ENCODE results near the gene CHST7.
A peak's percentile ranks its signal among the peaks of the same experiment; 100 is the strongest.

The CHST7 gene

DNA sequence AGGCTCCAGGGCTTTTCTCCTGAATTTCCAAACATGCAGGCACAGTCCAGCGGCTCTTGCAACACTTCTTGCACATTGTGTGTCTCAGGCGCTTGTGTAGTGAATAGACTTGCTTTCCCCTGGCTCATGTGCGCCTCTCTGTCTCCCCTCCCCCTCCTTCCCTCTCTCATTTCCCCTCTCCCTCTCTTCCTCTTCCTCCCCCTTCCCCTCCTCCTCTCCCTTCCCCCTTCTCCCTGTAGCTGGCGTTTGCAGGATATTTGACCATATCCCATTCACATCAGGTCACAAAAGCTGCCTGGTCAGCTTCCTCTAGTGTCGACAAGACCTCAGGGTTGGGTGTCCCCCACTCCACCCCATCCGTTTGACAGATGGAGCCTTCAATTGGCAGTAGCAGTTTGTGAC, 2.4 kb downstream of the CHST7 start:
- Histone ChIP-seq H3K36me3 (ENCODE audit: insufficient read depth) (no peaks in the 10 kb centered on the region), H3K4me3 (IDR thresholded peaks at IDR 0.05; ENCODE audit: insufficient read depth, low read depth, low read length) (no peak overlapping the region), H3K4me2 (peak overlapping the region; percentile 22), H3K79me2 (ENCODE audit: insufficient read depth, low read depth) (no peaks in the 10 kb centered on the region), H3K4me1 (ENCODE audit: low read depth, poor library complexity, severe bottlenecking) (peaks cover 22% of the 10 kb centered on the region), H3K27ac (no peak overlapping the region), H2AFZ (ENCODE audit: low read depth) (no peak overlapping the region), H3K27me3 (ENCODE audit: insufficient read depth, low read depth) (no peaks in the 10 kb centered on the region), H4K20me1 (ENCODE audit: insufficient read depth) (no peaks in the 10 kb centered on the region), H3K9ac (no peak overlapping the region)
- TF ChIP-seq CTCF (conservative IDR thresholded peaks at IDR 0.05; ENCODE audit: low read depth, low read length): no peak

- Histone ChIP-seq H3K36me3 (ENCODE audit: insufficient read depth) (no peaks in the 10 kb centered on the region), H3K27ac (no peak overlapping the region), H3K4me1 (ENCODE audit: low read depth, poor library complexity, severe bottlenecking) (peaks cover 18% of the 10 kb centered on the region), H3K9ac (no peak overlapping the region), H3K27me3 (ENCODE audit: insufficient read depth, low read depth) (no peaks in the 10 kb centered on the region), H2AFZ (ENCODE audit: low read depth) (no peak overlapping the region), H3K4me3 (IDR thresholded peaks at IDR 0.05; ENCODE audit: insufficient read depth, low read depth, low read length) (no peak overlapping the region), H3K4me2 (peak overlapping the region; percentile 22; the same call in 1 of the 2 replicates), H3K79me2 (ENCODE audit: insufficient read depth, low read depth) (no peaks in the 10 kb centered on the region), H4K20me1 (ENCODE audit: insufficient read depth) (no peaks in the 10 kb centered on the region)
- no peak for TF ChIP-seq CTCF (conservative IDR thresholded peaks at IDR 0.05; ENCODE audit: low read depth, low read length)
Observed at GRCh38 chrX:46576458-46576857, 2.9 kb downstream of the CHST7 start.

DNA sequence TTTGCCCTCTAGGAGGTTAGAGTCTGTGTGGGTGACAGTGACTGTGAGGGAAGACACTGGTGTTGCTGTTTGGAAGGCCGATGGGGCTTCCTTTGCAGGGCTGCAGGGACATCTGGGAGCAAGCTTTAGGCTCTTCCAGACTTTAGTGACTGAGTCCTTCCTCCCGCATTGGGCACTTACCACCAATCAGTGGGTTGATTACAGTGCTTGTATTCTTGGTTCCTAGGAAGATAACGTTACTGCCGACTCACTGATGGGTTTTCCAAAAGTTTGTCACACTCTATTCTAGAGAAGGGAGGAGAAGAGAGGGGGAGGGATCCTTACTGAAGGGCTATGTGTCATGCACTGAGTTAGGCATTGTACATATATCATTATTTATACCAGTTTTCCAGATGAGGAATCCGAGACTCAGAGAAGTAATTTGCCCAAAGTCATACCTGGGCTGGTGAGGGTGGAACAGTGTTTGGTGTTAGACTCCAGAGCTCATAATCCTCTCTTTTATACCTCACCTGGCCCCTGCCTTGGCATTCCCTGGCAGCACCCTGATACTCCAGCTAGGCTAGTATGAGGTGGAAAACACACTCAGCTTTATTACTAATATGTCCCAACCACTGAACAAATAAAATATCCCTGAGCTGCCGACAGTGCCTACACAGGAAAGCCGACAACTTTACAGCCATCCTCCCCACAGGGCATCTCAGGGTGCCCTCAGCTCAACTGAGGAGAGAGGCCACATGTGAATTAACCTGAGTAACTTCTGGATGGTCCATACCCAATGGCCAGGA, 3.8 kb downstream of the CHST7 start:
- Histone ChIP-seq H3K79me2 (ENCODE audit: insufficient read depth, low read depth) (no peaks in the 10 kb centered on the region), H3K4me2 (no peak overlapping the region), H4K20me1 (ENCODE audit: insufficient read depth) (no peaks in the 10 kb centered on the region), H3K9ac (no peak overlapping the region), H3K4me1 (ENCODE audit: low read depth, poor library complexity, severe bottlenecking) (peaks cover 8% of the 10 kb centered on the region), H3K36me3 (ENCODE audit: insufficient read depth) (no peaks in the 10 kb centered on the region), H3K27ac (no peak overlapping the region), H2AFZ (ENCODE audit: low read depth) (no peak overlapping the region), H3K4me3 (IDR thresholded peaks at IDR 0.05; ENCODE audit: insufficient read depth, low read depth, low read length) (no peak overlapping the region), H3K27me3 (ENCODE audit: insufficient read depth, low read depth) (no peaks in the 10 kb centered on the region)
- TF ChIP-seq CTCF (conservative IDR thresholded peaks at IDR 0.05; ENCODE audit: low read depth, low read length): no peak

- Histone ChIP-seq H3K4me1 (ENCODE audit: low read depth, poor library complexity, severe bottlenecking) (no peaks in the 10 kb centered on the region), H2AFZ (ENCODE audit: low read depth) (no peak overlapping the region), H3K27ac (no peak overlapping the region), H3K4me3 (IDR thresholded peaks at IDR 0.05; ENCODE audit: insufficient read depth, low read depth, low read length) (no peak overlapping the region), H3K27me3 (ENCODE audit: insufficient read depth, low read depth) (no peaks in the 10 kb centered on the region), H3K9ac (no peak overlapping the region), H4K20me1 (ENCODE audit: insufficient read depth) (no peaks in the 10 kb centered on the region), H3K36me3 (ENCODE audit: insufficient read depth) (no peaks in the 10 kb centered on the region), H3K79me2 (ENCODE audit: insufficient read depth, low read depth) (no peaks in the 10 kb centered on the region), H3K4me2 (no peak overlapping the region)
- TF ChIP-seq CTCF (conservative IDR thresholded peaks at IDR 0.05; ENCODE audit: low read depth, low read length): no peak
Observed at GRCh38 chrX:46579250-46579649, 5.7 kb downstream of the CHST7 start.
